ENCODE data around the gene PARD3B.

DNA sequence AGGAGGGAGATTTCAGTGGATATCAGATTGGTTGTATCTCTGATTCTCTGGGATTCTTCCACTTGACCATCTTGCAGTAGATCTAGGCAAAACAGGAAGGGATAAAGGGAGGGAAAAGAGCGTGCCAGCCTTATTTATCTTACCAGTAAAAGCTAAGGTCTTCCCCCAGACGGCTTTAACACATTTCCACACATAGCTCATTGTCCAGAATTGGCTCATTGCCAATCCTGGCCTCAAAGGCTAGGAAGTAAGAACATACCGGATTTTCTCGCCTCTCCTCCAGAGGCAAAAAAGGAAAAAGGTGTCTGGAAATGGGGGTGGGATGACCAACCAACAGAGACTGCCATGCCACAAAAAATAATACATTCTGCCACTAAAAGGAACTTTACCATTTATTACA lies 725.4 kb downstream of the PARD3B start:
- no peak for TF ChIP-seq POLR2A (IDR thresholded peaks at IDR 0.05)
- TF ChIP-seq, protein P1, sequence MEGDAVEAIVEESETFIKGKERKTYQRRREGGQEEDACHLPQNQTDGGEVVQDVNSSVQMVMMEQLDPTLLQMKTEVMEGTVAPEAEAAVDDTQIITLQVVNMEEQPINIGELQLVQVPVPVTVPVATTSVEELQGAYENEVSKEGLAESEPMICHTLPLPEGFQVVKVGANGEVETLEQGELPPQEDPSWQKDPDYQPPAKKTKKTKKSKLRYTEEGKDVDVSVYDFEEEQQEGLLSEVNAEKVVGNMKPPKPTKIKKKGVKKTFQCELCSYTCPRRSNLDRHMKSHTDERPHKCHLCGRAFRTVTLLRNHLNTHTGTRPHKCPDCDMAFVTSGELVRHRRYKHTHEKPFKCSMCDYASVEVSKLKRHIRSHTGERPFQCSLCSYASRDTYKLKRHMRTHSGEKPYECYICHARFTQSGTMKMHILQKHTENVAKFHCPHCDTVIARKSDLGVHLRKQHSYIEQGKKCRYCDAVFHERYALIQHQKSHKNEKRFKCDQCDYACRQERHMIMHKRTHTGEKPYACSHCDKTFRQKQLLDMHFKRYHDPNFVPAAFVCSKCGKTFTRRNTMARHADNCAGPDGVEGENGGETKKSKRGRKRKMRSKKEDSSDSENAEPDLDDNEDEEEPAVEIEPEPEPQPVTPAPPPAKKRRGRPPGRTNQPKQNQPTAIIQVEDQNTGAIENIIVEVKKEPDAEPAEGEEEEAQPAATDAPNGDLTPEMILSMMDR (IDR thresholded peaks at IDR 0.05) = no peak
